NCI-H748 treated with DMSO at 0.1 percent for 48 hours (cell line): ENCODE measurements around the gene CDC23.
"Not testable (repeated sequence)": the region's sequence is repeated elsewhere in the genome, so short reads cannot be mapped to it uniquely, and the experiment has no call there.

Source experiments
- DNase-seq: peaks from one replicate; lab custom pipeline; 2025; lab: John Stamatoyannopoulos, UW

CDC23 gene

GRCh38 chr5:138216799-138217198 lies 3.7 kb upstream of the CDC23 start:
- DNase-seq, result no peak

DNA sequence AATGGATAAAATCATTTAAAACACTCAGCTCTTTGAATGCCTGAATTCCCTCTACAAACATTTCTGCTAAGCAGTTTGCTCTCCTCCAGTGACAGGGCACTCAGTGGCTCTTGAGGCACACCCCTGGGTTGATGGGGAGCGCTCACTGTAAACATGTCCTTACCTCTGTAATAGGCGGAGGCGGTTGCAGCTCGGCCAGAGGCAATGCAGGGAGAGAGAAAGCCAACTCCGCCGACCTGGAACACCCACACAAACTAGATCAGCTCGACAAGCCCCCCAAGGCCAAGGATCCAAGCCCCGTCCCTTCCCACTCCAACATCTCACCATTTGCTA lies 329 bp downstream of the CDC23 start:
- no peak for DNase-seq

DNA sequence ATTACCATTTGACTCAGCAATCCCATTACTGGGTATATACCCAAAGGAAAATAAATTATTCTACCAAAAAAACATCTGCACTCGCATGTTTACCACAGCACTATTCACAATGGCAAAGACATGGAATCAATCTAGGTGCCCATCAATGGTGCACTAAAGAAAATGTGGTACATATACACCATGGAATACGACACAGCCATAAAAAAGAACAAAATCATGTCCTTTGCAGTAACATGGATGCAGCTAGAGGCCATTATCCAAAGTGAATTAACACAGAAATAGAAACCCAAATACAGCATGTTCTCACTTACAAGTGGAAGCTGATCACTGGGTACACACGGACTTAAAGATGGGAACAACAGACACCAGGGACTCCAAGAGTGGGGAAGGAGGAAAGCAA lies 2.1 kb downstream of the CDC23 start:
- DNase-seq, result no peak

GRCh38 chr5:138193859-138194258 lies 19.3 kb downstream of the CDC23 start:
- DNase-seq, result not testable (repeated sequence)

DNA sequence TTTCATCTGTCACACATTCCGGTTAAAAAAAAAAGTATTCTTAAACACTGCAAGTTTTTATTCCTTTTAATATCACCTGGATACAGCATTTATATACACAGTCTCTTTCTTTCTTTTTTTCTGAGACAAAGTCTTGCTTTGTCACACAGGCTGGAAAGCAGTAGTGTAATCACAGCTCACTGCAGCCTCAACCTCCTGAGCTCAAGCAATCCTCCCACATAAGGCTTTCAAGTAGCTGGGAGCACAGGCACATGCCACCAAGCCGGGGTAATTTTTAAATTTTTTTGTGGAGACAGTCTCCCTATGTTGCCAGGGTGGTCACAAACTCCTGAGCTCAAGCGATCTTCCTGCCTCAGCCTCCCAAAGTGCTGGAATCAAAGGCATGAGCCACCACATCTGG lies 20.3 kb downstream of the CDC23 start:
- no peak for DNase-seq

DNA sequence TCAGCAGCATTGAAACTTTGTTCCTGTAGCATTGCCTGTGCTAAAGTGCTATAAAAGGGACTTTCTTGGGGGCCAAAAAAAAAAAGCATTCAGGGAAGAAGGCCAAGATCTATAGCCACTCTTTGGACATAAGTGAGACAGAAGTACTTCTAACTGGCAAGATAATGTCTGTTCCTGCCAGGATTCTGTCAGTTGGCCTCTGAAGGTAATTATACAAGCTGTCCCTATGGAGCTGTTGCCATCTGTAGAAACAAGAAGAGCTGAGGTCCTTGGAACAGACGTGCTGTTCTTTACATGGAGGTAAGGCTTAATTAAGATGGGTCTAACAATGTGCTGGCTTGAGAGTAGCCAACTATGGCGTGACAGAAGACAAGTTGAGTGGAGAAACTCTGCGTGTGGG lies 24.5 kb downstream of the CDC23 start:
- DNase-seq, result no peak

GRCh38 chr5:138186002-138186447 lies 27.1 kb downstream of the CDC23 start:
- no peak for DNase-seq

GRCh38 chr5:138182808-138183207 lies 30.3 kb downstream of the CDC23 start:
- no peak for DNase-seq

- no peak for DNase-seq
Measured at GRCh38 chr5:138180841-138181240, 32.3 kb downstream of the CDC23 start.

DNA sequence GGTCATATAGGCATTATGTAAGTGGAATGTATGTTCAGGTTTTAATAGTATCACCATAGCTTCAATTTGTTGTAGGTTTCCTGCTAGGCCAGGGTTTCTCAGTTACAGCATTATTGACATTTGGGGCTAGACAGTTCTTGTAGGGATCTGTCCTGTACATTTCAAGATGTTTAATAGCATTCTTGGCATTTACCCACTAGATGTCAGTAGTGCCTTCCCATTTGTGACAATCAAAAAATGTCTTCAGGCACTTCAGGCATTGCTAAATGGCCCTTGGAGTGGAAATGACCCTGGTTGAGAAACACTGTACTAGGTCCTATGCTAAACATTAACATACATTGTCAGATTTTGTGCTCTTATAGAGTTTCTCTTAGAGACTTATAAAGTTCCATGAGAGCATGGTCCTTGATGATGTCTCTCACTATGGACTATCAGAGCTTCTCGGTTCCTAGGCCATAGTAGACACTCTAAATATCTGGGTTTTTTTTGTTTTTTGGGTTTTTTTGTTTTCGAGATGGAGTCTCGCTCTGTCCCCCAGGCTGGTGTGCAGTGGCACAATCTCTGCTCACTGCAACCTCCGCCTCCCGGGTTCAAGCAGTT lies 32.8 kb downstream of the CDC23 start:
- DNase-seq, result peak; percentile 74

GRCh38 chr5:138179277-138179857 lies 33.8 kb downstream of the CDC23 start:
- DNase-seq, result no peak

- peak; percentile 99 for DNase-seq
Measured at GRCh38 chr5:138178516-138179276, 34.4 kb downstream of the CDC23 start, which contains the start of the genes BRD8 and KIF20A. Gene BRD8 (minus strand): TSS chr5:138178630. CDS start chr5:138178614, 16 bp downstream. Gene KIF20A (plus strand): TSS chr5:138179112. CDS start chr5:138179681, 569 bp downstream.

GRCh38 chr5:138177941-138178515 lies 35.1 kb downstream of the CDC23 start:
- peak; percentile 6 for DNase-seq

- no peak for DNase-seq
Measured at GRCh38 chr5:138170299-138170698, 42.8 kb downstream of the CDC23 start.

- DNase-seq, result no peak
Measured at GRCh38 chr5:138169124-138169523, 44.0 kb downstream of the CDC23 start.

GRCh38 chr5:138163721-138164120 lies 49.4 kb downstream of the CDC23 start:
- DNase-seq, result no peak

GRCh38 chr5:138160706-138161105 lies 52.4 kb downstream of the CDC23 start:
- no peak for DNase-seq

- DNase-seq, result no peak
Measured at GRCh38 chr5:138159666-138160065, 53.5 kb downstream of the CDC23 start.

DNA sequence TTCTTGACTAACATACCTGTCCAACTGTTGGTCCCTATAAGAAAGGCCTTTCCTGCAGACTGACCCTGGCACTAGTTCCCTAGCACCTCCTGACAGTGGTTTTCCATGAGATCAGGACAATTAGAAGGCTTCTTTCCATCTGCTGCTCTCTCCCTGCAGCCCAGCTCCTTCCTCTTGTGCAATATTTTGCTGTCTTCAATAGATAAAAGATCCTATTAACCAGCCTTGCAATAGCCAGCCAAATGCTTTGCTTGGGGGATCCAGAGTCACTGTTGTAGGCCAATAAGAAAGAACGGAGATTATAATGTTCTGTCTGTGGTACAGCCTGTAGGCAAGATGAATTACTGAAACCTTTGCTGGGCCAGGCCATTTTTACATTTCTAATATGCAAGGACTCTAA lies 55.5 kb downstream of the CDC23 start:
- DNase-seq, result no peak

GRCh38 chr5:138155977-138156376 lies 57.1 kb downstream of the CDC23 start:
- not testable (repeated sequence) for DNase-seq

- no peak for DNase-seq
Measured at GRCh38 chr5:138149530-138149929, 63.6 kb downstream of the CDC23 start.

GRCh38 chr5:138148811-138149210 lies 64.3 kb downstream of the CDC23 start:
- no peak for DNase-seq

- DNase-seq, result not testable (repeated sequence)
Measured at GRCh38 chr5:138143578-138143977, 69.5 kb downstream of the CDC23 start.
